H9 (cell line): ENCODE results near the gene FAM13A. TPM values are rescaled to one million over a fixed set of nuclear protein-coding genes. Genes with fewer than 3 reads are reported as not detected.

Source experiments
- DNase-seq: peaks from one replicate; pipeline ENCODE4 v3.0.0-alpha.2; 2017
- H2AFZ ChIP-seq: one replicate; pipeline ENCODE4 v1.6.1; 2013; ENCODE audit warnings: mild to moderate bottlenecking, low read length, control low read depth, moderate library complexity
- H2AK5ac ChIP-seq: 2 replicates; pipeline ENCODE4 v1.6.1; 2013; ENCODE audit warnings: low read length, control low read depth, mixed read lengths; ENCODE audit not compliant: insufficient read length
- H2BK120ac ChIP-seq: one replicate; pipeline ENCODE4 v1.6.1; 2013; ENCODE audit warnings: low read depth, mild to moderate bottlenecking, low read length, control low read depth, inconsistent platforms; ENCODE audit not compliant: poor library complexity, severe bottlenecking
- H2BK12ac ChIP-seq: 2 replicates; pipeline ENCODE4 v1.6.1; 2013; ENCODE audit warnings: low read length, control low read depth, mixed read lengths, low read depth; ENCODE audit not compliant: insufficient read length
- H2BK15ac ChIP-seq: 2 replicates; pipeline ENCODE4 v1.6.1; 2013; ENCODE audit warnings: low read depth, low read length, control low read depth
- H2BK20ac ChIP-seq: one replicate; pipeline ENCODE4 v1.6.1; 2013; ENCODE audit warnings: low read depth, mild to moderate bottlenecking, low read length, control low read depth, inconsistent platforms; ENCODE audit not compliant: poor library complexity, severe bottlenecking
- H2BK5ac ChIP-seq: 2 replicates; pipeline ENCODE4 v1.6.1; 2013; ENCODE audit warnings: low read length, control low read depth, mixed read lengths; ENCODE audit not compliant: insufficient read length
- H3K14ac ChIP-seq: 2 replicates; pipeline ENCODE4 v1.6.1; 2013; ENCODE audit warnings: low read length, control low read depth; ENCODE audit not compliant: insufficient read depth
- H3K18ac ChIP-seq: 2 replicates; pipeline ENCODE4 v1.6.1; 2013; ENCODE audit warnings: low read depth, mild to moderate bottlenecking, mixed read lengths, low read length, control low read depth; ENCODE audit not compliant: insufficient read length
- H3K23ac ChIP-seq: 2 replicates; pipeline ENCODE4 v1.6.1; 2013; ENCODE audit warnings: low read length, control low read depth, mixed read lengths, low read depth; ENCODE audit not compliant: insufficient read length
- H3K23me2 ChIP-seq: 2 replicates; pipeline ENCODE4 v1.6.1; 2013; ENCODE audit warnings: low read depth, mild to moderate bottlenecking, mixed read lengths, low read length, control low read depth; ENCODE audit not compliant: insufficient read length, poor library complexity, severe bottlenecking
- H3K27ac ChIP-seq: 2 replicates; pipeline ENCODE4 v1.5.1; 2013; ENCODE audit warnings: low read length, control low read depth, mixed read lengths, low read depth; ENCODE audit not compliant: insufficient read length
- H3K27me3 ChIP-seq: 2 replicates; pipeline ENCODE4 v1.6.1; 2013; ENCODE audit warnings: low read length, control low read depth, inconsistent platforms; ENCODE audit not compliant: insufficient read depth
- H3K4ac ChIP-seq: 2 replicates; pipeline ENCODE4 v1.6.1; 2013; ENCODE audit warnings: low read depth, mild to moderate bottlenecking, control low read depth, inconsistent platforms, low read length, moderate library complexity
- H3K4me1 ChIP-seq: 2 replicates; pipeline ENCODE4 v1.6.1; 2013; ENCODE audit warnings: low read length, control low read depth, inconsistent platforms; ENCODE audit not compliant: insufficient read depth
- H3K4me2 ChIP-seq: 2 replicates; pipeline ENCODE4 v1.6.1; 2013; ENCODE audit warnings: low read length, control low read depth, mixed read lengths; ENCODE audit not compliant: insufficient read length, insufficient read depth
- H3K56ac ChIP-seq: 2 replicates; pipeline ENCODE4 v1.6.1; 2013; ENCODE audit warnings: low read depth, mild to moderate bottlenecking, mixed read lengths, low read length, control low read depth; ENCODE audit not compliant: insufficient read length
- H3K79me1 ChIP-seq: 2 replicates; pipeline ENCODE4 v1.6.1; 2013; ENCODE audit warnings: low read depth, mild to moderate bottlenecking, moderate library complexity, low read length, control low read depth, inconsistent platforms; ENCODE audit not compliant: insufficient read depth, poor library complexity, severe bottlenecking
- H3K79me2 ChIP-seq: 2 replicates; pipeline ENCODE4 v1.6.1; 2013; ENCODE audit warnings: low read length, control low read depth, inconsistent platforms; ENCODE audit not compliant: insufficient read depth
- H3K9ac ChIP-seq: 2 replicates; pipeline ENCODE4 v1.6.1; 2013; ENCODE audit warnings: low read length, control low read depth, mixed read lengths; ENCODE audit not compliant: insufficient read length; ENCODE audit errors: extremely low read depth
- H3K9me3 ChIP-seq: one replicate; pipeline ENCODE4 v1.6.1; 2013; ENCODE audit warnings: low read depth, low read length, inconsistent platforms; ENCODE audit not compliant: control insufficient read depth
- H3T11ph ChIP-seq: one replicate; pipeline ENCODE4 v1.6.1; 2013; ENCODE audit warnings: mild to moderate bottlenecking, low read length, control low read depth, inconsistent platforms
- H4K20me1 ChIP-seq: one replicate; pipeline ENCODE4 v1.6.1; 2013; ENCODE audit not compliant: control insufficient read depth, insufficient read length, insufficient read depth
- H4K5ac ChIP-seq: 2 replicates; pipeline ENCODE4 v1.6.1; 2013; ENCODE audit warnings: low read depth, mild to moderate bottlenecking, mixed read lengths, low read length, control low read depth; ENCODE audit not compliant: insufficient read length
- H4K8ac ChIP-seq: replicated peaks from 2 replicates; pipeline ENCODE4 v1.6.1; 2013; ENCODE audit warnings: low read length, control low read depth, mixed read lengths, low read depth; ENCODE audit not compliant: insufficient read length
- H4K91ac ChIP-seq: 2 replicates; pipeline ENCODE4 v1.6.1; 2013; ENCODE audit warnings: low read depth, mild to moderate bottlenecking, moderate library complexity, mixed read lengths, low read length, control low read depth; ENCODE audit not compliant: insufficient read length
- H3K27ac Mint-ChIP-seq, 3 experiments: 2 replicates in 2 of 3; 3 replicates in 1 of 3; pipeline ENCODE4 v1.8.0; 2020 to 2021; ENCODE audit warnings: mixed read lengths in 3 of 3, mild to moderate bottlenecking in 1 of 3, moderate library complexity in 1 of 3
- H3K27me3 Mint-ChIP-seq: 2 replicates; pipeline ENCODE4 v1.8.0; 2021; ENCODE audit warnings: low read depth, mild to moderate bottlenecking, moderate library complexity, mixed read lengths
- H3K36me3 Mint-ChIP-seq, 3 experiments: 2 replicates in 2 of 3; 3 replicates in 1 of 3; pipeline ENCODE4 v1.8.0; 2020 to 2021; ENCODE audit warnings: low read depth in 3 of 3, mixed read lengths in 3 of 3; ENCODE audit not compliant: insufficient read depth in 1 of 3
- H3K4me1 Mint-ChIP-seq, 2 experiments: 2 replicates each; pipeline ENCODE4 v1.8.0; 2020; ENCODE audit warnings: mixed read lengths in 2 of 2
- H3K4me3 Mint-ChIP-seq, 2 experiments: 2 replicates in 1 of 2; 3 replicates in 1 of 2; pipeline ENCODE4 v1.8.0; 2020 to 2021; ENCODE audit warnings: mild to moderate bottlenecking in 2 of 2, mixed read lengths in 2 of 2, moderate library complexity in 1 of 2
- H3K9me3 Mint-ChIP-seq, 2 experiments: 2 replicates in 1 of 2; 3 replicates in 1 of 2; pipeline ENCODE4 v1.8.0; 2020; ENCODE audit warnings: mild to moderate bottlenecking in 2 of 2, mixed read lengths in 2 of 2, moderate library complexity in 1 of 2
- WGBS: extraction: QIAGEN DNeasy Blood & Tissue Kit; methylation state at CpG from one replicate; pipeline ENCODE4 v1.1.7; 2013; ENCODE audit warnings: missing lambda C conversion rate, low lambda C conversion rate, mixed read lengths; ENCODE audit not compliant: insufficient read length; ENCODE audit errors: extremely low coverage; 5-methylcytosine and 5-hydroxymethylcytosine counted together
- total RNA-seq: library from RNA; stranded (reverse); gene quantifications from 2 replicates; pipeline ENCODE4 v1.2.1, GENCODE V29; 2021
- TF ChIP-seq, protein P1 (sequence below): fragments of 200-600 bp; sonication (generic); conservative IDR thresholded peaks from 3 replicates; pipeline ENCODE4 v1.8.0; 2021; ENCODE audit warnings: antibody characterized with exemption, mild to moderate bottlenecking

Gene FAM13A
- total RNA-seq, 1 experiment from 2014 or later: 12.7 TPM

DNA sequence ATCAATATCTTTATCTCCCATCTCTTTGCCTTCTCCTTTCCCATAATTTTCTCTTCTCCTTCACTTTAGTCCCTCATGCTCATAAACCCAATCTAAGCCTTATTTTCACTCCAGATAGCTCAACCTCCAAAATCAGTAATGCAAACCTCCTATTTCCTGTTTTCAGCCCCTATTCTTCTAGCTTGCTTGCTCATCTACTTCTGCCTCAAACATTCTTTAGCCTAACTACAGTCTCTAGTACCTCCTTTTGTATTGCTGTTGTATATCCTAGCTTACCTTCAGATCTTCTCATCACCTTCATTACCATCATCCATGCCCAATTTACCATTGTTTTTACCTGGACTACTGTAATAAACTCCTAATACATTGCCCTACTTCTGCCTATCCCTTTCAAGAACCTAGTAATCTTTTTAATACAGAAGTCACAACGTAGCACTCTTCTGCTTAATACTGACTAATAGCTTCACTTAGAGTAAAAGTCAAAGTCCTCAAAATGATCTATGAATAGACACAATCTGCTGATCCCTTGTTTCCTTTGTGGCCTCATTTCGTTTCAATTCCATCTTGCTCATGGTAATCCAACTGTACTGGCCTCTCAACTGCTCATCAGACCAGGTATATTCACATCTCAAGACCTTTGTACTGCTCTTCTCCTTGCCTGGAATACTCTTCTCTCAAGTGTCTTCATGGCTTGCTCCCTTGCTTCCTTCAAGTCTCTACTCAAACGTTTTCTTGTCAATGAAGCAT, 123.4 kb downstream of the FAM13A start:
- no peaks in the 10 kb centered on the region for H3K9me3 Mint-ChIP-seq
- H3K27ac ChIP-seq: no peak overlapping the region

More for the DNA sequence above, 123.4 kb downstream of the FAM13A start:
- H2AK5ac ChIP-seq: no peak overlapping the region
- H2BK12ac ChIP-seq: no peak overlapping the region
- no peak for DNase-seq
- H2BK15ac ChIP-seq: no peak overlapping the region
- TF ChIP-seq, protein P1, sequence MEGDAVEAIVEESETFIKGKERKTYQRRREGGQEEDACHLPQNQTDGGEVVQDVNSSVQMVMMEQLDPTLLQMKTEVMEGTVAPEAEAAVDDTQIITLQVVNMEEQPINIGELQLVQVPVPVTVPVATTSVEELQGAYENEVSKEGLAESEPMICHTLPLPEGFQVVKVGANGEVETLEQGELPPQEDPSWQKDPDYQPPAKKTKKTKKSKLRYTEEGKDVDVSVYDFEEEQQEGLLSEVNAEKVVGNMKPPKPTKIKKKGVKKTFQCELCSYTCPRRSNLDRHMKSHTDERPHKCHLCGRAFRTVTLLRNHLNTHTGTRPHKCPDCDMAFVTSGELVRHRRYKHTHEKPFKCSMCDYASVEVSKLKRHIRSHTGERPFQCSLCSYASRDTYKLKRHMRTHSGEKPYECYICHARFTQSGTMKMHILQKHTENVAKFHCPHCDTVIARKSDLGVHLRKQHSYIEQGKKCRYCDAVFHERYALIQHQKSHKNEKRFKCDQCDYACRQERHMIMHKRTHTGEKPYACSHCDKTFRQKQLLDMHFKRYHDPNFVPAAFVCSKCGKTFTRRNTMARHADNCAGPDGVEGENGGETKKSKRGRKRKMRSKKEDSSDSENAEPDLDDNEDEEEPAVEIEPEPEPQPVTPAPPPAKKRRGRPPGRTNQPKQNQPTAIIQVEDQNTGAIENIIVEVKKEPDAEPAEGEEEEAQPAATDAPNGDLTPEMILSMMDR: no peak
- no peak overlapping the region for H2BK20ac ChIP-seq
- no peak overlapping the region for H4K91ac ChIP-seq
- H3K14ac ChIP-seq: no peak overlapping the region
- H2BK120ac ChIP-seq: no peak overlapping the region
- H3T11ph ChIP-seq: no peak overlapping the region
- H3K4me1 ChIP-seq: no peaks in the 10 kb centered on the region
- no peak overlapping the region for H4K8ac ChIP-seq
- H4K20me1 ChIP-seq: no peaks in the 10 kb centered on the region
- no peaks in the 10 kb centered on the region for H3K27me3 ChIP-seq
- no peak overlapping the region for H4K5ac ChIP-seq
- Mint-ChIP-seq H3K27me3 (no peaks in the 10 kb centered on the region), H3K4me3 (no peak overlapping the region), H3K36me3 (peaks cover 0 to 9% (median 7%) of the 10 kb centered on the region in 3 experiments; a peak in 4 of 7 replicates), H3K27ac (no peak overlapping the region), H3K4me1 (peaks cover 8% of the 10 kb centered on the region in 2 experiments)
- no peaks in the 10 kb centered on the region for H3K79me1 ChIP-seq
- H3K9me3 ChIP-seq: no peaks in the 10 kb centered on the region
- H3K18ac ChIP-seq: no peak overlapping the region
- no peaks in the 10 kb centered on the region for H3K23me2 ChIP-seq
- H3K9ac ChIP-seq: no peak overlapping the region
- no CpG with 5 or more reads among the region's 3 CpGs for WGBS
- H2BK5ac ChIP-seq: no peak overlapping the region
- no peak overlapping the region for H3K23ac ChIP-seq
- H3K4me2 ChIP-seq: no peak overlapping the region
- no peak overlapping the region for H3K4ac ChIP-seq
- H3K79me2 ChIP-seq: no peaks in the 10 kb centered on the region
- H3K56ac ChIP-seq: no peak overlapping the region
- H2AFZ ChIP-seq: no peak overlapping the region
